Calu3 (cell line): ENCODE measurements around the gene PPP1R15B. TPM values are rescaled to one million over a fixed set of nuclear protein-coding genes. Genes with fewer than 3 reads are reported as not detected.

Experiments
- BruUV-seq: library from RNA; stranded (reverse); fragments of 400-500 nt; replicated peaks from 2 replicates; lab custom pipeline; 2021; lab: Mats Ljungman, UMichigan
- CTCF ChIA-PET: fragments of 300-600 bp; sonication (Branson Sonifier 250); formaldehyde crosslinking; loops from one replicate; lab custom pipeline; 2022; ENCODE audit warnings: antibody characterized with exemption; lab: Charles Lee
- DNase-seq: peaks from one replicate; pipeline ENCODE4 v3.0.0; 2022
- H3K27ac Mint-ChIP-seq: one replicate; pipeline ENCODE4 v1.8.0; 2022; ENCODE audit warnings: mixed read lengths; ENCODE audit not compliant: unreplicated experiment
- H3K27me3 Mint-ChIP-seq: one replicate; pipeline ENCODE4 v1.8.0; 2022; ENCODE audit warnings: mixed read lengths; ENCODE audit not compliant: unreplicated experiment
- H3K36me3 Mint-ChIP-seq: one replicate; pipeline ENCODE4 v1.8.0; 2022; ENCODE audit warnings: mild to moderate bottlenecking, moderate library complexity, mixed read lengths; ENCODE audit not compliant: insufficient read depth, unreplicated experiment
- H3K4me1 Mint-ChIP-seq: one replicate; pipeline ENCODE4 v1.8.0; 2022; ENCODE audit warnings: mild to moderate bottlenecking, low read depth, mixed read lengths; ENCODE audit not compliant: unreplicated experiment
- H3K4me3 Mint-ChIP-seq: one replicate; pipeline ENCODE4 v1.8.0; 2022; ENCODE audit warnings: mild to moderate bottlenecking, low read depth, moderate library complexity, mixed read lengths; ENCODE audit not compliant: unreplicated experiment
- H3K9me3 Mint-ChIP-seq: one replicate; pipeline ENCODE4 v1.8.0; 2022; ENCODE audit warnings: low read depth, mixed read lengths; ENCODE audit not compliant: unreplicated experiment
- CTCF ChIP-seq: fragments of 200-600 bp; IDR thresholded peaks from one replicate; pipeline ENCODE4 v1.8.0; 2022; ENCODE audit warnings: antibody characterized with exemption; ENCODE audit not compliant: unreplicated experiment
- intact Hi-C: fragments of 100-400 bp; cut with micrococcal nuclease; formaldehyde crosslinking; loops from one replicate; pipeline ENCODE4 v1.10.0; 2022; ENCODE audit not compliant: unreplicated experiment
- total RNA-seq: library from RNA; stranded (reverse); gene quantifications from 2 replicates; pipeline ENCODE4 v1.2.3, GENCODE V29; 2022

PPP1R15B gene
- total RNA-seq, 1 experiment from 2014 or later: 68.8 TPM

- intact Hi-C loops: no loop called here
- Mint-ChIP-seq H3K36me3 (peaks cover 24% of the 10 kb centered on the region), H3K27ac (peak overlapping the region; percentile 31), H3K27me3 (no peaks in the 10 kb centered on the region), H3K4me1 (peaks cover 47% of the 10 kb centered on the region), H3K9me3 (no peaks in the 10 kb centered on the region), H3K4me3 (no peak overlapping the region)
- no peak for TF ChIP-seq CTCF
- DNase-seq: no peak
- CTCF ChIA-PET: interaction anchor here (1.2 to 1.4 kb wide), 2 partner anchors 22 to 50 kb away, joined by 4 to 5 read pairs; no protein-coding TSS in a partner anchor
- BruUV-seq: no TSS peak
These were observed 41.6 kb upstream of the PPP1R15B start for GRCh38 chr1:204453141-204453772.

- no peak for TF ChIP-seq CTCF
These were observed 39.9 kb upstream of the PPP1R15B start for GRCh38 chr1:204451352-204452124.

GRCh38 chr1:204450461-204451257 is 39.0 kb upstream of the PPP1R15B start:
- Mint-ChIP-seq H3K4me3 (peak overlapping the region; percentile 45), H3K27me3 (no peaks in the 10 kb centered on the region), H3K36me3 (peaks cover 33% of the 10 kb centered on the region), H3K27ac (peak overlapping the region; percentile 75), H3K4me1 (peaks cover 66% of the 10 kb centered on the region), H3K9me3 (no peaks in the 10 kb centered on the region)
- DNase-seq: peak; percentile 82
- BruUV-seq: no TSS peak
- intact Hi-C loops: loop anchor here (2.0 kb wide), 1 partner anchor 44 kb away; the partner anchor contains the start of gene PIK3C2B
- TF ChIP-seq CTCF: peak; percentile 28
- CTCF ChIA-PET: interaction anchor here (0.6 to 9.2 kb wide), 14 partner anchors 20 to 356 kb away, joined by 3 to 132 read pairs (median 4); partner anchors contain the start of genes MDM4 and PIK3C2B

More at GRCh38 chr1:204451352-204452124, 39.9 kb upstream of the PPP1R15B start:
- Mint-ChIP-seq H3K4me3 (no peak overlapping the region), H3K27ac (peak overlapping the region; percentile 75), H3K27me3 (no peaks in the 10 kb centered on the region), H3K36me3 (peaks cover 30% of the 10 kb centered on the region), H3K4me1 (peaks cover 61% of the 10 kb centered on the region), H3K9me3 (no peaks in the 10 kb centered on the region)
- CTCF ChIA-PET: interaction anchor here (0.7 to 9.2 kb wide), 10 partner anchors 21 to 355 kb away, joined by 3 to 132 read pairs (median 4); partner anchors contain the start of gene PIK3C2B
- DNase-seq: no peak
- intact Hi-C loops: loop anchor here (2.0 kb wide), 1 partner anchor 43 kb away; the partner anchor contains the start of gene PIK3C2B
- no TSS peak for BruUV-seq
